ENCODE measurements around the gene CMTM5.

DNA sequence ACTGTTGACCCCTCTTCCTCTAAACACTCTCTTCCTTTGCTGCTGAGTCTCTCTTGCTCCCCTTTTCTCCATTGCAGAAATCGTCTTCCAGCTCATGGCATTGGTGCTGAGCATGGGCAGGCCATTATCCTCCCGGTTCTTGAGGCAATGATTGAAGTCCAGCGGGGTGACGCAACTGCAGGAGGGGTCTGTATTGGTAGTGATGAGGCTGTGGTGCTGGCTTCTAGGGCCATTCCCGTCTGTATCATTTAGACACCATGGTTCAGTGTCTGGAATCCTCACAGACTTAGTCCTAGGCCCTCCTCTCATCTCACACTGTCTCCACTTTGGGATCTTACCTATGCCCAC is 23.4 kb upstream of the CMTM5 start:
- TF ChIP-seq, protein P1, sequence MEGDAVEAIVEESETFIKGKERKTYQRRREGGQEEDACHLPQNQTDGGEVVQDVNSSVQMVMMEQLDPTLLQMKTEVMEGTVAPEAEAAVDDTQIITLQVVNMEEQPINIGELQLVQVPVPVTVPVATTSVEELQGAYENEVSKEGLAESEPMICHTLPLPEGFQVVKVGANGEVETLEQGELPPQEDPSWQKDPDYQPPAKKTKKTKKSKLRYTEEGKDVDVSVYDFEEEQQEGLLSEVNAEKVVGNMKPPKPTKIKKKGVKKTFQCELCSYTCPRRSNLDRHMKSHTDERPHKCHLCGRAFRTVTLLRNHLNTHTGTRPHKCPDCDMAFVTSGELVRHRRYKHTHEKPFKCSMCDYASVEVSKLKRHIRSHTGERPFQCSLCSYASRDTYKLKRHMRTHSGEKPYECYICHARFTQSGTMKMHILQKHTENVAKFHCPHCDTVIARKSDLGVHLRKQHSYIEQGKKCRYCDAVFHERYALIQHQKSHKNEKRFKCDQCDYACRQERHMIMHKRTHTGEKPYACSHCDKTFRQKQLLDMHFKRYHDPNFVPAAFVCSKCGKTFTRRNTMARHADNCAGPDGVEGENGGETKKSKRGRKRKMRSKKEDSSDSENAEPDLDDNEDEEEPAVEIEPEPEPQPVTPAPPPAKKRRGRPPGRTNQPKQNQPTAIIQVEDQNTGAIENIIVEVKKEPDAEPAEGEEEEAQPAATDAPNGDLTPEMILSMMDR (conservative IDR thresholded peaks at IDR 0.05; ENCODE audit: low read length): no peak
- no peak for TF ChIP-seq EZH2phosphoT487 (IDR thresholded peaks at IDR 0.05; ENCODE audit: borderline replicate concordance, low read depth, low read length)

All from OCI-LY7 (cell line).